ENCODE results near the gene ANKFY1.

- TF ChIP-seq CTCF (IDR thresholded peaks at IDR 0.05; ENCODE audit: low read depth, low read length) = no peak
- no peak for TF ChIP-seq POLR2A (IDR thresholded peaks at IDR 0.05; ENCODE audit: extremely low read depth, insufficient read length)
- TF ChIP-seq, protein P1, sequence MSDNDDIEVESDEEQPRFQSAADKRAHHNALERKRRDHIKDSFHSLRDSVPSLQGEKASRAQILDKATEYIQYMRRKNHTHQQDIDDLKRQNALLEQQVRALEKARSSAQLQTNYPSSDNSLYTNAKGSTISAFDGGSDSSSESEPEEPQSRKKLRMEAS (IDR thresholded peaks at IDR 0.05; ENCODE audit: low read depth, low read length) = no peak
These were observed 111.3 kb downstream of the ANKFY1 start for GRCh38 chr17:4152471-4152870.

All from NB4 (cell line).